Dendritic cell treated with granulocyte-macrophage colony-stimulating factor and Interleukin-4, amounts not matched to agents 40 ng/mL and 50 ng/mL, for 4 days (primary cell): Measurements from ENCODE around the gene NFAT5.
A peak's percentile ranks its signal among the peaks of the same experiment; 100 is the strongest.
"Not testable (repeated sequence)": the region's sequence is repeated elsewhere in the genome, so short reads cannot be mapped to it uniquely, and the experiment has no call there.

Source experiments
- H3K27ac Mint-ChIP-seq: one replicate; pipeline ENCODE4 v1.8.0; 2022; ENCODE audit warnings: mild to moderate bottlenecking, mixed read lengths
- H3K27me3 Mint-ChIP-seq: one replicate; pipeline ENCODE4 v1.8.0; 2022; ENCODE audit warnings: mild to moderate bottlenecking, mixed read lengths
- H3K36me3 Mint-ChIP-seq: one replicate; pipeline ENCODE4 v1.8.0; 2022; ENCODE audit warnings: low read depth, mixed read lengths
- H3K4me1 Mint-ChIP-seq: one replicate; pipeline ENCODE4 v1.8.0; 2022; ENCODE audit warnings: low read depth, mixed read lengths
- H3K4me3 Mint-ChIP-seq: one replicate; pipeline ENCODE4 v1.8.0; 2022; ENCODE audit warnings: mild to moderate bottlenecking, moderate library complexity, mixed read lengths
- H3K9me3 Mint-ChIP-seq: one replicate; pipeline ENCODE4 v1.8.0; 2022; ENCODE audit warnings: mixed read lengths
- intact Hi-C: fragments of 100-400 bp; cut with micrococcal nuclease; formaldehyde crosslinking; loops from one replicate; pipeline ENCODE4 v1.15.0; 2022

NFAT5 gene

GRCh38 chr16:69563605-69564580, 1.9 kb upstream of the NFAT5 start:
- Mint-ChIP-seq H3K9me3 (no peaks in the 10 kb centered on the region), H3K27ac (peak overlapping the region; percentile 96), H3K4me3 (peak overlapping the region; percentile 50), H3K27me3 (peaks cover 22% of the 10 kb centered on the region), H3K4me1 (peaks cover 34% of the 10 kb centered on the region), H3K36me3 (peaks cover 9% of the 10 kb centered on the region)
- intact Hi-C loops: loop anchor here (5.0 kb wide), 3 partner anchors 37 to 167 kb away; no protein-coding TSS in a partner anchor

GRCh38 chr16:69564845-69565670, 708 bp upstream of the NFAT5 start:
- Mint-ChIP-seq H3K4me1 (peaks cover 34% of the 10 kb centered on the region), H3K27ac (peak overlapping the region; percentile 96), H3K27me3 (peaks cover 11% of the 10 kb centered on the region), H3K9me3 (no peaks in the 10 kb centered on the region), H3K4me3 (peak overlapping the region; percentile 97), H3K36me3 (peaks cover 9% of the 10 kb centered on the region)
- intact Hi-C loops: loop anchor here (5.0 kb wide), 3 partner anchors 38 to 168 kb away; no protein-coding TSS in a partner anchor

- Mint-ChIP-seq H3K4me1 (peaks cover 34% of the 10 kb centered on the region), H3K4me3 (peak overlapping the region; percentile 97), H3K36me3 (peaks cover 9% of the 10 kb centered on the region), H3K27me3 (peaks cover 2% of the 10 kb centered on the region), H3K9me3 (no peaks in the 10 kb centered on the region), H3K27ac (peak overlapping the region; percentile 96)
- intact Hi-C loops: no loop called here
Observed at GRCh38 chr16:69566240-69566980, 644 bp downstream of the NFAT5 start.

DNA sequence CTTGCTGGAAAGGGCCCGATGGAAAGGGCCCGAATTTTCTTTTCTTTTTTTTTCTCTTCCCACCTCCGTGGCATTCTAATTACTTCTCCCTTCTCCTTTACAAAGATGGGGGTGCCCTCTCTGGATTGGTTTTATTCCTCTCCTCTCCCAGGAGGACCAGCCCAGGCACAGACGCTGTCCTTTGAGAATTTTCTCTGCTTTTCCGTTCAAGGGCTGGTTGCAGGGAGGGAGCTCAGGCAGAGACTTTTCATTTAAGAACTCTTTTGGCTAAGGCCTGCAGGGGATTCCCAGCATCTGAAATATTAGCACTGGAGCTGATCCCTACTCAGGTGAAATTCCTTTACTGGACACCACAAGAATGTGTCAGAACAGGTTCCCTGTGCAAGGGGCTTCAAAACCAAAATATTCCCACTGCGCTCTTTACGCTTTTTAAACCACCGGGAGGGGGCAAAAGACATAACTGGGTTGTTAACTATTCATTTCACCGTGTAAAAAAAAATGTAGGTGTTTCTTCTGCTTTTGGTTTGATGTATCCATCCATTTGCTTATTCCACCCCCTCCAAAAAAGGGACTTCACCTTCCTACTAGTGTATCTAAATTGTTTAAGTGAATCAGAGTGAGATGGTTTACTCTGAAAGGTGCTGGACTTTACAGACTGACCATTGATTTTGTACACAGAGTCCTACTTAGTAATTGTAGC, 1.4 kb downstream of the NFAT5 start:
- Mint-ChIP-seq H3K9me3 (no peaks in the 10 kb centered on the region), H3K4me3 (peak overlapping the region; percentile 97), H3K4me1 (peaks cover 34% of the 10 kb centered on the region), H3K27ac (peak overlapping the region; percentile 96), H3K27me3 (peaks cover 2% of the 10 kb centered on the region), H3K36me3 (peaks cover 9% of the 10 kb centered on the region)
- intact Hi-C loops: no loop called here

DNA sequence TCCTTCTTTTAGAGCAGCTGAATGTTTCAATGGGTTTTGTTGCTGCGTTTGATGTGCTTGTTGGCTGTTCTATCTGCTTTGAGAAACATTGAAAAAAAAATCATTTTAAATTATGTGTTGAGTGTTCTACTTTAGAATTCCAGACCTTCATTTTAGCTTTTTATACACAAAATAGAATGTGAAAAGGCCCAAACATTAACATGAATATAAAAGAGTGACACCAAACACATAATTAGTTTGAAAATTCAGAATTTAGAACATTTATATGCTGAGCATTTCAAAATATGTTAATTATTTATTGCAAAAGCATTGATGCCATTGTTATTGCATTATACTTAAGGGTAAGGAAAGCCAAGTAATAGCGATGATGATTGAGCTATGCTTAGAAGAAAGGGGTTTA, 2.9 kb downstream of the NFAT5 start:
- H3K9me3 Mint-ChIP-seq: no peaks in the 10 kb centered on the region
- no peaks in the 10 kb centered on the region for H3K27me3 Mint-ChIP-seq
- H3K4me3 Mint-ChIP-seq: no peak overlapping the region
- intact Hi-C loops: no loop called here
- peaks cover 9% of the 10 kb centered on the region for H3K36me3 Mint-ChIP-seq
- peaks cover 25% of the 10 kb centered on the region for H3K4me1 Mint-ChIP-seq
- H3K27ac Mint-ChIP-seq: no peak overlapping the region

GRCh38 chr16:69578771-69579170, 13.0 kb downstream of the NFAT5 start:
- H3K4me3 Mint-ChIP-seq, H3K4me1 Mint-ChIP-seq, intact Hi-C loops: not testable (repeated sequence)

GRCh38 chr16:69579783-69580481, 14.2 kb downstream of the NFAT5 start:
- Mint-ChIP-seq H3K36me3 (no peaks in the 10 kb centered on the region), H3K4me3 (no peak overlapping the region), H3K27me3 (no peaks in the 10 kb centered on the region), H3K27ac (no peak overlapping the region), H3K4me1 (no peaks in the 10 kb centered on the region), H3K9me3 (no peaks in the 10 kb centered on the region)
- intact Hi-C loops: no loop called here

More at GRCh38 chr16:69578771-69579170, 13.0 kb downstream of the NFAT5 start:
- not testable (repeated sequence) for H3K27me3 Mint-ChIP-seq, H3K9me3 Mint-ChIP-seq, H3K27ac Mint-ChIP-seq, H3K36me3 Mint-ChIP-seq

GRCh38 chr16:69581297-69581696, 15.5 kb downstream of the NFAT5 start:
- no peaks in the 10 kb centered on the region for H3K9me3 Mint-ChIP-seq
- no peaks in the 10 kb centered on the region for H3K27me3 Mint-ChIP-seq
- intact Hi-C loops: no loop called here
- no peaks in the 10 kb centered on the region for H3K4me1 Mint-ChIP-seq
- H3K4me3 Mint-ChIP-seq: no peak overlapping the region
- no peak overlapping the region for H3K27ac Mint-ChIP-seq
- H3K36me3 Mint-ChIP-seq: peaks cover 6% of the 10 kb centered on the region

- H3K27me3 Mint-ChIP-seq, H3K4me1 Mint-ChIP-seq, H3K4me3 Mint-ChIP-seq, H3K27ac Mint-ChIP-seq, H3K9me3 Mint-ChIP-seq, intact Hi-C loops, H3K36me3 Mint-ChIP-seq: not testable (repeated sequence)
Observed at GRCh38 chr16:69584493-69584892, 18.7 kb downstream of the NFAT5 start.

GRCh38 chr16:69589434-69590269, 23.9 kb downstream of the NFAT5 start:
- no peaks in the 10 kb centered on the region for H3K9me3 Mint-ChIP-seq
- no peak overlapping the region for H3K27ac Mint-ChIP-seq
- no peaks in the 10 kb centered on the region for H3K27me3 Mint-ChIP-seq
- H3K36me3 Mint-ChIP-seq: peaks cover 11% of the 10 kb centered on the region
- H3K4me1 Mint-ChIP-seq: peaks cover 14% of the 10 kb centered on the region
- intact Hi-C loops: no loop called here
- H3K4me3 Mint-ChIP-seq: no peak overlapping the region

GRCh38 chr16:69590590-69590989, 24.8 kb downstream of the NFAT5 start:
- intact Hi-C loops: no loop called here
- H3K27ac Mint-ChIP-seq: no peak overlapping the region

DNA sequence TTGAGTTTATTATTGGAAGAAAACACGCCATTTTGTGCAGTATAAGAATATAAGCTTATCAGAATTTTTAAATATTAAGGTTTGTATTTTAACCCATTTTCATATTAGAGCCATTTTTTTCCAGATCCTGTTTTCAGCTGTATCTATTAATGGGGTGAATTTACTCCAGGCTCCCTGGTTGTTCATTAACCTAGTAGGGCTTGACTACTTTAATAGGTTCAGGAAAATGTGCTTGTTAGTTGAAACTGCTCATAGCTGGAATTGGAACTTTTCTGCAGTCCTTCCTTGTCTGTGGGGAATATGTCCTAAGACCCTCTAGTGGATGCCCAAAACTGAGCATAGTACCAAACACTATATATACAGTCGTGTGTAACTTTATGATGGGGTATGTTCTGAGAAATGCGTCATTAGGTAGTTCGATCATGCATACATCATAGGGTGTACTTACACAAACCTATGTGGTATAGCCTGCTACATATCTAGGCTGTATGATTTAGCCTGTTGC, 28.0 kb downstream of the NFAT5 start:
- Mint-ChIP-seq H3K36me3 (peaks cover 5% of the 10 kb centered on the region), H3K4me3 (no peak overlapping the region), H3K27me3 (no peaks in the 10 kb centered on the region), H3K27ac (no peak overlapping the region), H3K4me1 (peaks cover 14% of the 10 kb centered on the region), H3K9me3 (no peaks in the 10 kb centered on the region)
- intact Hi-C loops: no loop called here

More at GRCh38 chr16:69590590-69590989, 24.8 kb downstream of the NFAT5 start:
- Mint-ChIP-seq H3K36me3 (peaks cover 8% of the 10 kb centered on the region), H3K9me3 (no peaks in the 10 kb centered on the region), H3K4me3 (no peak overlapping the region), H3K4me1 (peaks cover 14% of the 10 kb centered on the region), H3K27me3 (no peaks in the 10 kb centered on the region)
